KG1 (cell line): ENCODE results near the gene TPO.
"Not testable (repeated sequence)": the region's sequence is repeated elsewhere in the genome, so short reads cannot be mapped to it uniquely, and the experiment has no call there.

Experiments
- DNase-seq: peaks from one replicate; lab custom pipeline; 2025; lab: John Stamatoyannopoulos, UW

Gene TPO

GRCh38 chr2:1502891-1503304 lies 89.6 kb downstream of the TPO start:
- DNase-seq, result no peak

DNA sequence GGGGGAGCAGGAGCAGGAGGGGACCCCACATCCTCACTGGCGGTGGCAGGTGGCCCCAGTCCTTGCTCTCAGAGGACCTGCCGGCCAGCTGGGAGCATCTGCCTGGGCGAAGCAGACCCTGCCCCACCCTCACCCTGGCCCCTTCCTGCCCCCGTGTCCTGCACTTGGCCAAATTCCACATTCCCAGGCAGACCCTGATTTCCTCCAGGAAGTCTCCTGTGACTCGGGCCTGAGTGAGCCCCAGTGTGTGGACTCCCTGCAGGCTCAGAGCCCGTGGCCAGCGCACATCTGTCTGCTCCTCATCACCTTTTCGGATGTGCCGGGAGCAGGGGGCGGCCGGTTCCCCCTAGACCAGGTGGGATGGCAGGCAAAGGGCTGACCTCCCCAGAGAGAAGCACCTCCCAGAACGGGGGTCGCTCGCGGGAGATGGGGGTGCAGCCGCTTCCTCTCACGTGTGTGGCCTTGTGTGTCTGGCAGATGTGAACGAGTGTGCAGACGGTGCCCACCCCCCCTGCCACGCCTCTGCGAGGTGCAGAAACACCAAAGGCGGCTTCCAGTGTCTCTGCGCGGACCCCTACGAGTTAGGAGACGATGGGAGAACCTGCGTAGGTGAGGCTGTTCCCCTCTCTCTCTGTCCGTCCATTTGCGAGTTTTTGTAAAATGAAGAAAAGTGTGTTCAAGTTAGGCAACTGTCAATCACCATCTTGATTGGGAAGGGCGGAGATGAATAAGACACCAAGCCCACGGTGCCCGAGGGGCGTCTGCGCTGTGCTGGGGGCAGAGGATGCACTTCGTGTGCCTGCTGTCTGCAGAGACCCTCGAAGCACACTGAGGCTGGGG lies 90.4 kb downstream of the TPO start:
- DNase-seq, result no peak

- no peak for DNase-seq
Observed at GRCh38 chr2:1504311-1504750, 91.1 kb downstream of the TPO start.

- DNase-seq, result no peak
Observed at GRCh38 chr2:1505031-1505441, 91.8 kb downstream of the TPO start.

DNA sequence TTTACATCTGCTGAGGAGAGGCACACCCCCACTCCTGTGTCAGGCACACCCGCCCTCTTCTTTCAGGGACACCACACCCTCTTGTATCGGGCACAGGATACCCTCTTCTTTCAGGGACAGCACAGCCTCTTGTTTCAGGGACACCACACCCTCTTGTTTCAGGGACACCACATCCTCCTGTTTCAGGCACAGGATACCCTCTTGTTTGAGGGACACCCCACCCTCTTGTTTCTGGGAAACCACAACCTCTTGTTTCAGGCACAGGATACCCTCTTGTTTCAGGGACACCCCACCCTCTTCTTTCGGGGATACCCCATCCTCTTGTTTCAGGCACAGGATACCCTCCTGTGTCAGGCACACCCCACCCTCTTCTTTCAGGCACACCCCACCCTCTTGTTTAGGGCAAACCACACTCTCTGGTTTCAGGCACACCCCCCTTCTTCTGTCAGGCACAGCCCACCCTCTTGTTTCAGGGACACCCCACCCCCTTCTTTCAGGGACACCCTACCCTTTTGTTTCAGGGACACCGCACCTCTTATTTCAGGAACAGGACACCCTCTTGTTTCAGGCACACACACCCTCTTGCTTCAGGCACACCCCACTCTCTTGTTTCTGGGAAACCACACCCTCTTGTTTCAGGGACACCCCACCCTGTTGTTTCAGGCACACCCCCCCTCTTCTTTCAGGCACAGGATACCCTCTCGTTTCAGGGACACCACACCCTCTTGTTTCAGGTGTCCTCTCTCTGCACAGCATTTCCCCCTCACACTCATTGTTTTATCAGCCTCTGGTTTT lies 96.2 kb downstream of the TPO start:
- DNase-seq, result no peak

DNA sequence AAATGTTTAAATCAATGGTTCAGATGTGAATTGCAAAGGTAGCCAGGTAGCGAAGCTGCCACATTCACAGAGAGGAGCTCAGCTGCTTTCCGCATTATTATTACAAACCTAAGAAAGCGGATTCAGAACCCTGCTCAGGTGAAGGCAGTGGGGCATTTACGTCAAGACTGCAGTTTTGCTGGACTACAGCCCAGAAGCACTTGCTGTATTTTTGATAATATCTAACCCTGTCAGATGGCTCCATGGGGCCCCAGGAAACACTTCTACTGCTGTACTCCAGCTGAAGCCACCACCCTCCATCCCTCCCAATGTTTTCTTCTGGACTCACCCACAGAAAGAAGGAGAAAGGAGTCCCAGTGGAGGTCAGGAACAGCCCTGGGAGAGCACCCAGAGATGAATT lies 96.9 kb downstream of the TPO start:
- no peak for DNase-seq

GRCh38 chr2:1511455-1511854 lies 98.2 kb downstream of the TPO start:
- no peak for DNase-seq

DNA sequence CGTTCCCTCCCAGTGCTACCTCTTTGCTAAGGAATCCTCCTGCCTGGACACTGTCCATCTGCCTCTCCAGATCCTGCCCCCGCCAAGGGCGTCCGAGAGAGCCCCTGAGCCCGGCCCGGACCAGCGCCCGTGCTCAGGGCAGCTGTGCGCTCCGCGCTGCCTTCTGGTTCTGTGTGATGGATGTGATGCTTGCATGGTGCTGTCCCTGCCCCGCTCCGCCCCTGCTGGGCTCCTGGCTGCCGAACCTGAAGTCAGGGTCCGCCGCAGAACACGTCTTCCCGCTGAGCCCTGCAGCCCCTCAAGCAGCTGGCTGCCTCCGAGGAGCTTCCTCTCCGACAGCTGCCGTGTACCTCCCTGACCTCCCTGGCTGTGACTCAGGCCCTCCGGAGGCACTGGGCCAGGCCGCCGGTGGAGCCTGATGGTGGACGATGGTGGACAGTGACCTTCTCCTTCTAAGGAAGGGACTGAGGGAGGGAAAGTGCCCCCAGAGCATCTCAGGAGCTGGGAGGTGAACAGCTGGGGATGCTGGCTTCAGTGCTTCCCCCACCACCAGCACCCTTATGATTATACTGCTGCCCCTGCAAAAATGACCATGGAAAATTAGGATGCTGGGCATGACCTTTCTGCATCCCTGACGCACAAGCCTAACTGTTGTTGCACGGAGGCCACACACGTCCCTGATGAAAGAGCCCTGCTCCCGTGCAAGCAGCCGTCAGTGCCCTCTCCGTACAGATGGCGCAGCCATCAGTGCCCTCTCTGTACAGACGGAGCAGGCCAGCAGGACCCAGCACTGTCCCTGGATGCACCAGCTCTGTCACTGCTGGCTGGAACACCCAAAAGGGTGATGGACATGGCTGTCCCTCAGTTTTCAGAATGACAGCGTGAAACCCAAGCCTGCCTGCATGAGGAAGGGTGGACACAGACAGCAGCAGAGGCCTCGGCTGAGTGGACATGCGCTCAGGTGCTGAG lies 99.3 kb downstream of the TPO start:
- no peak for DNase-seq

GRCh38 chr2:1514391-1515072 lies 101.3 kb downstream of the TPO start:
- no peak for DNase-seq

DNA sequence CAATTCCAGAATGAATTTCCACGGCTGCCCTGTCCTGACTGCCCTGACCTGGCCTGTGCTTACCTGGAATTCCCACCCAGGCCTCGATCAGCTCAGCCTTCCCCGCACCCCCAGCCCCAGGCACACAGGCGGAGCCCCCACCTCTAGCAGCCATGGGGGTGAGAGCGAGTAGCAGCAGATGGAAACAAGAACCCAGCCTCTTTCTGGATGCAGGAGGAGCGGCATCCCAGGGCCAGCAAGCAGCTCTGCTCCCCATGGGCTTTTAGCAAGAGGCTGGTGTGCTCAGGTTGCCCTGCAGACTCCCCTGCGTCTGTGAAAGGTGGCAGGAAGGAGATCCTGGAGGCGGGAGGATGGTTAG lies 101.8 kb downstream of the TPO start:
- DNase-seq, result no peak

GRCh38 chr2:1515986-1516797 lies 102.9 kb downstream of the TPO start:
- no peak for DNase-seq

- no peak for DNase-seq
Observed at GRCh38 chr2:1516798-1517060, 103.5 kb downstream of the TPO start.

GRCh38 chr2:1517291-1517690 lies 104.0 kb downstream of the TPO start:
- not testable (repeated sequence) for DNase-seq

GRCh38 chr2:1517786-1518185 lies 104.5 kb downstream of the TPO start:
- no peak for DNase-seq

GRCh38 chr2:1518331-1518803 lies 105.1 kb downstream of the TPO start:
- peak; percentile 29 for DNase-seq

GRCh38 chr2:1518867-1519530 lies 105.7 kb downstream of the TPO start:
- no peak for DNase-seq

GRCh38 chr2:1521191-1521877 lies 108.1 kb downstream of the TPO start:
- DNase-seq, result no peak

GRCh38 chr2:1521878-1522830 lies 108.9 kb downstream of the TPO start:
- no peak for DNase-seq
